GM10248 (cell line): ENCODE measurements around the gene SET.

Experiments
- CTCF ChIA-PET: fragments of 300-600 bp; sonication (Branson Sonifier 250); formaldehyde crosslinking; extraction: SDS; loops from one replicate; lab custom pipeline; 2021; ENCODE audit warnings: antibody characterized with exemption; lab: Yijun Ruan, JAX
- POLR2A ChIA-PET: fragments of 350-650 bp; sonication (Branson Sonifier 250); formaldehyde crosslinking; extraction: SDS; loops from one replicate; lab custom pipeline; 2020; ENCODE audit warnings: antibody characterized with exemption; lab: Yijun Ruan, JAX
- DNase-seq: peaks from one replicate; pipeline ENCODE4 v3.0.0; 2012; ENCODE audit errors: extremely low spot score
- TF ChIP-seq, protein P1 (sequence below): IDR thresholded peaks from 2 replicates; pipeline ENCODE4 v1.5.1; 2012; ENCODE audit warnings: mild to moderate bottlenecking, low read depth; ENCODE audit errors: extremely low read depth, missing control alignments, control extremely low read depth

Gene SET

DNA sequence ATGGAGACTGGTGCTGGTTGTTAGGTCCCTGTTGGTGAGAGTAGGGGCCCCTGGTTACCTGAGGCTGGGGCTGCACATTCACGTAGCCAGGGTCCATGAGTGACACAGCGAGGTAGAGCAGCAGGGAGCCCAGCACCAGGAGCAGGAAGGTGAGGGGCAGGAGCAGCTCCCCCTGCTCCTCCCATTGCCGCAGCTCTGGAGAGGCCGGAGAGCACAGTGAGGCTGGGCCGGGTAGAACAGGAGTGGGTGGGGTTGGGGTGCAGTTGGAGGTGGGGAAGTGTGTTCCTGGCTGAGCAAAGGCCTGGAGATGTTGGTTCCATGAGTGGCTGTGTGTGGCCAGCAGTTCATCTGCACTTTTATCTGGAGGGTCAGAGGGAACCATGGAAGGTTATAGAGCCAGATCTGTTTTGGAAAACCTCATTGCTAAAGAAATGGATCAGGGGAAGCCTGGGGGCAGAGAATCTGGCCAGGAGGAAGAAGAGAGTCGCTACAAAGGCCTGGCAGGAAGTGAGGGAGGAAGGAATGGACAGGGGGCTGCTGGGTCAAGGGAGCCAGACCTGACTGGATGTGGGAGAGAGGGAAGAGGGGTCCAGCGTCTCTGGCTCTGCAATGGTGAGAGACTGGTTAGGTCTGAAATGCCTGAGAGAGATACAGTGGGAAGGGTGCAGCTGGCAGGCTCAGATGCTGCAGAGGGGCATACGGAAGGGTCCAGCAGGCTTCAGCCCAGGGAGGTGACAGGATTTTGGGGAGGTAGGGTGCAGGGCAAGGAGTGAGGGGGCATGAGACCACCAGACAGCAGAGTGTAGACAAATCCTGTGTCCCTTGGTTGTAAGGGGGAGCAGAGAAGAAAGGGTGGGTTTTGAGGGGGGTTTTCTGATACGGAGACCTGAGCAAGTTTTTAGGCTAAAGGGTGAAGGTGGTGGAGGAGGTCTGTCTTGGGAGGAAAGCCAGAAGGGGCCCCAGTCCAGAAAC, 33.6 kb downstream of the SET start:
- DNase-seq, result no peak
- ChIA-PET POLR2A (no interaction called here), CTCF (interaction anchor here (0.6 to 1.4 kb wide), 2 partner anchors 21 to 95 kb away, joined by 3 read pairs; partner anchors contain the start of genes ENDOG and PKN3)

DNA sequence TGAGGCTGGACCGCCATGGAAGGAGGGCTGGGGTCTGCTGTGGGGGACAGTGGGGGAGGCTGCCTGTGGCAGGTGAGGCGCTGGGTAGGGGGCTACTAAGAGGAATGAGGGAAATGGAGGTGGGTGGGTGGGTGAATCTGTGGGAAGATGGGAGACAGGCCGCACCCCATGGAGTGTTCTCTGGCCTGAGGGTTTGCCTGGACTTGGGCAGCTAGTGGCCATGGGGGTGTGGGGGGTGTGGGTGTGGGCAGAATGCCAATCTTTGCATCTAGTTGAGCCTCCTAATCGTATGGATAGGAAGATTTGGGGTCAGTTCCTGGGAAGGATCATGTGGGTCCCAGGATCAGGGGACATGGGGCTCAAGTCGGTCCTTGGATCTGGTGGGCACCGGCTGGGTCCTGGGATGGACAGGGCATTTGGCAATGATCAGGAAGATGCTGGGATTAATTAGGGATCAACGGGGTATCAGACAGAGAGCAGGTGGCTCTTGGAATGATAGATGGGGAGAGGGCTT, 34.4 kb downstream of the SET start:
- CTCF ChIA-PET, result interaction anchor here (1.7 kb wide), 1 partner anchor 10 kb away, joined by 8 read pairs; no protein-coding TSS in a partner anchor
- POLR2A ChIA-PET, result interaction anchor here (1.1 kb wide), 1 partner anchor 171 kb away, joined by 5 read pairs; the partner anchor contains the start of gene SPTAN1
- no peak for DNase-seq
- TF ChIP-seq, protein P1, sequence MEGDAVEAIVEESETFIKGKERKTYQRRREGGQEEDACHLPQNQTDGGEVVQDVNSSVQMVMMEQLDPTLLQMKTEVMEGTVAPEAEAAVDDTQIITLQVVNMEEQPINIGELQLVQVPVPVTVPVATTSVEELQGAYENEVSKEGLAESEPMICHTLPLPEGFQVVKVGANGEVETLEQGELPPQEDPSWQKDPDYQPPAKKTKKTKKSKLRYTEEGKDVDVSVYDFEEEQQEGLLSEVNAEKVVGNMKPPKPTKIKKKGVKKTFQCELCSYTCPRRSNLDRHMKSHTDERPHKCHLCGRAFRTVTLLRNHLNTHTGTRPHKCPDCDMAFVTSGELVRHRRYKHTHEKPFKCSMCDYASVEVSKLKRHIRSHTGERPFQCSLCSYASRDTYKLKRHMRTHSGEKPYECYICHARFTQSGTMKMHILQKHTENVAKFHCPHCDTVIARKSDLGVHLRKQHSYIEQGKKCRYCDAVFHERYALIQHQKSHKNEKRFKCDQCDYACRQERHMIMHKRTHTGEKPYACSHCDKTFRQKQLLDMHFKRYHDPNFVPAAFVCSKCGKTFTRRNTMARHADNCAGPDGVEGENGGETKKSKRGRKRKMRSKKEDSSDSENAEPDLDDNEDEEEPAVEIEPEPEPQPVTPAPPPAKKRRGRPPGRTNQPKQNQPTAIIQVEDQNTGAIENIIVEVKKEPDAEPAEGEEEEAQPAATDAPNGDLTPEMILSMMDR, result no peak

More for the DNA sequence above, 33.6 kb downstream of the SET start:
- TF ChIP-seq, protein P1, result no peak

DNA sequence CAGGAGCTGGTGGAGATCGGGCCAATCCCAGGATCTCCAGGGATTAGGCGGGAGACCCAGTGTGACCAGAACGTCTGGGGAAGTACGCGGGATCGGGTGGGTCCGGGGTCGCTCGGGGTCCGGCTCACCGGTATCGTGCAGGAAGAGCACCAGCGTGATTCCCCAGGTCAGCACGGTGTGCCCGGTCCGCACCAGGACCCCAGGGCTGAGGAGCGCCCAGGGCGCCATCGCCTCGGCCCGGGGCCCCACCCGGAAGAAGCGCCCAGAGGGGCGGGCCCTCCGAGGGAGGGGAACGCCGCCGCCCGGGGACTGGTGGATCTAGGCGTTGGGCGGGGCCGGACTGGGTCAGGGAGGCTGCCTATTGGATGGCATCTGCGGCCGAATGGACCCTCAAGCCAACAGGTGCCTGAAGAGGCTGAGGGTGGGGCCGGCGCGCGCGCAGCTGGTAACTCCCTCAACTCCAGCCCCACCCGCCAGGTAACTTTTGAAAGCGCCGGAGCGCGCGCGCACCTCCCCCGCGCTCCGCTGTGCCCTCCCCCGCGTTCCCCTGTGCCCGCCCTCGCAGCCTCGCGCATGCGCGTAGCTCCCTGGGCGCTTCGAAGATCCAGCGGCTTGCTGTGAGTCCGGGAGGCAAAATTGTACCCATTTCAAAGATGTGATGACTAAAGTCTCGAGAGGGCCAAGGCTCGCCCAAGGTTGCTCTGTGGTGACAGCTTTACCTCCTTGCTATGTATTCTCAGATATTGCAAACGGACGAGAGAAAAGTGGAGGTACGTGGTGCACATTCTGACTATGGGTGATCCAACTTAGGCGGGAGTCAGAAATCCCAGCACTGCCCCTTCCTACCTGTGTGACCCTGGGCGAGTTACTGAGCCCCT, 35.1 kb downstream of the SET start, which contains the start of gene ZDHHC12:
TSS of gene ZDHHC12 (minus strand) at position 262 of the 878 bp plus-strand sequence. CDS start at position 228, 34 bp downstream.
- DNase-seq, result peak; percentile 100
- ChIA-PET CTCF (interaction anchor here (1.0 to 1.7 kb wide), 4 partner anchors 9 to 205 kb away, joined by 3 to 8 read pairs (median 5); partner anchors contain the start of genes ENDOG and SPOUT1), POLR2A (interaction anchor here (0.5 to 1.3 kb wide), 7 partner anchors 8 to 394 kb away, joined by 3 to 5 read pairs (median 4); partner anchors contain the start of gene SPTAN1)
- TF ChIP-seq, protein P1, result no peak

DNA sequence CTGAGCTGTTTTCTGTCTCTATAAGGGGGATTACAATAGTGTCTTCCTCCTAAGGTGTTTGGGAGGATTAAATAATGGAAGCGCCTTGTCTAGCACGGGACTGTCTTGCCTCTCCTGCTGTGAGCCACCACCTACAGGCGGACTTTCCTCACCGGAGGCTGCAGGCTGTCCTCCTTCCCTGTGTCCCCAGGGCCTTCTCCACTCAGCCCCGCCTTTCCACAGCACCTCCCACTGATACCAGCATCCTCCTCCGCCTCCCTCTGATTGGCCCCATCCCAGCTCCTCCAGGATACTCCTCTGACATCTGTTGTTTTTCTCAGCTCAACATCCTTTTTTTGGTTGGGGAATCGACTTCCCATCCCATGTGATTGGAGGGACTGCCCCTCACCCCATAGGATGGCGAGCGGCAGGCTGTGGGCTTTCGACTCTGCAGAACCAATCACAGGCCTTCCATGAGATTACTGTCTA, 35.8 kb downstream of the SET start:
- TF ChIP-seq, protein P1, result peak; percentile 14
- ChIA-PET POLR2A (interaction anchor here (0.5 to 1.3 kb wide), 6 partner anchors 9 to 314 kb away, joined by 3 to 5 read pairs (median 4); partner anchors contain the start of gene SPTAN1), CTCF (interaction anchor here (1.0 to 1.7 kb wide), 4 partner anchors 8 to 204 kb away, joined by 3 to 8 read pairs (median 5); partner anchors contain the start of genes ENDOG and SPOUT1)
- peak; percentile 67 for DNase-seq

DNA sequence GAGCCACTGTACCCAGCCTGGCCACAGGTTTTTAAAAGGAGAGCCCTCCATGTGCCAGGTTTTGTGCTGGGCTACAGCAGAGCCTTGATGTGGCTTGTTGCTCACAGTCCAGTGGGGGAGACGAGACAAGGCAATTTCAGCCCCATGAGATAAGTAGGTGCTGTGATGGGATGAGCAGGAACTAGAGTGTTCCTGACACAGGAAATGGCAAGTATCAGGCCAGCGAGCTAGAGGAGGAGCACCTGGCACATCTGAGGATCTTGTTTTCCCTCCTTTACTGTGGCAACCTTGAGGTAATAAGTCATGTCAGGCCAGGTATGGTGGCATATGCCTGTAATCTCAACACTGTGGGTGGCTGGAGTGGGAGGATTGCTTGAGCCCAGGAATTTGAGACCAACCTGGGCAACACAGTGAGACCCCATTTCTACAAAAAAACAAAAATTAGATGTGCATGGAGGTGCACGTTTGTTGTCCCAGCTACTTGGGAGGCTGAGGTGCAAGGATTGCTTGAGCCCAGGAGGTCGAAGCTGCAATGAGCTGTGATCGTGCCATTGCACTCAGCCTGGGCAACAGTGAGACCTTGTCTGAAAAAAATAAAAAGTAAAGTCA, 38.7 kb downstream of the SET start:
- no peak for DNase-seq
- CTCF ChIA-PET, result interaction anchor here (1.2 kb wide), 1 partner anchor 30 kb away, joined by 3 read pairs; no protein-coding TSS in a partner anchor
- POLR2A ChIA-PET, result interaction anchor here (0.6 kb wide), 1 partner anchor 12 kb away, joined by 3 read pairs; no protein-coding TSS in a partner anchor
- TF ChIP-seq, protein P1, result no peak
